Liver (tissue), 3 donors: ENCODE data around the gene YIPF1.
A peak's percentile ranks its signal among the peaks of the same experiment; 100 is the strongest.

Experiments used
- ATF3 ChIP-seq: IDR thresholded peaks from 2 replicates; pipeline ENCODE4 v1.6.1; 2016; ENCODE audit warnings: antibody characterized with exemption
- EGR1 ChIP-seq, 2 donors: IDR thresholded peaks; 2 replicates each; pipeline ENCODE4 v1.6.1; 2016 to 2018; ENCODE audit warnings: antibody characterized with exemption in 2 of 2, low read depth in 2 of 2
- FOXA1 ChIP-seq: IDR thresholded peaks from 2 replicates; pipeline ENCODE4 v1.6.1; 2016; ENCODE audit warnings: antibody characterized with exemption
- HNF4A ChIP-seq, 2 donors: conservative IDR thresholded peaks; 2 replicates each; pipeline ENCODE4 v1.6.1; 2016; ENCODE audit warnings: antibody characterized with exemption in 2 of 2, mild to moderate bottlenecking in 2 of 2
- JUND ChIP-seq, 2 donors: IDR thresholded peaks; 2 replicates each; pipeline ENCODE4 v1.6.1; 2016; ENCODE audit warnings: antibody characterized with exemption in 2 of 2
- RAD21 ChIP-seq, 2 donors: IDR thresholded peaks; 2 replicates each; pipeline ENCODE4 v1.6.1; 2016; ENCODE audit warnings: antibody characterized with exemption in 2 of 2, mild to moderate bottlenecking in 2 of 2
- SP1 ChIP-seq: IDR thresholded peaks from 2 replicates; pipeline ENCODE4 v1.6.1; 2018; ENCODE audit warnings: antibody characterized with exemption, mild to moderate bottlenecking
- TAF1 ChIP-seq: conservative IDR thresholded peaks from 2 replicates; pipeline ENCODE4 v1.6.1; 2016; ENCODE audit warnings: antibody characterized with exemption, mild to moderate bottlenecking
- YY1 ChIP-seq: IDR thresholded peaks from 2 replicates; pipeline ENCODE4 v1.6.1; 2016; ENCODE audit warnings: antibody characterized with exemption, mild to moderate bottlenecking
- ZBTB33 ChIP-seq: IDR thresholded peaks from 2 replicates; pipeline ENCODE4 v1.6.1; 2016; ENCODE audit warnings: antibody characterized with exemption
- TF ChIP-seq, protein P1 (sequence below): fragments of 150-350 bp; IDR thresholded peaks from 2 replicates; pipeline ENCODE4 v1.5.1; 2017; ENCODE audit warnings: improper control_type of control experiment, low read depth, low read length; ENCODE audit not compliant: missing input control
- TF ChIP-seq, protein P2 (sequence below): IDR thresholded peaks from 2 replicates; pipeline ENCODE4 v1.6.1; 2016; ENCODE audit warnings: antibody characterized with exemption, mild to moderate bottlenecking
- donor health status: healthy.
- donor health status: healthy.

GRCh38 chr1:53909946-53910345 is 20.3 kb upstream of the YIPF1 start:
- TF ChIP-seq, protein P1, sequence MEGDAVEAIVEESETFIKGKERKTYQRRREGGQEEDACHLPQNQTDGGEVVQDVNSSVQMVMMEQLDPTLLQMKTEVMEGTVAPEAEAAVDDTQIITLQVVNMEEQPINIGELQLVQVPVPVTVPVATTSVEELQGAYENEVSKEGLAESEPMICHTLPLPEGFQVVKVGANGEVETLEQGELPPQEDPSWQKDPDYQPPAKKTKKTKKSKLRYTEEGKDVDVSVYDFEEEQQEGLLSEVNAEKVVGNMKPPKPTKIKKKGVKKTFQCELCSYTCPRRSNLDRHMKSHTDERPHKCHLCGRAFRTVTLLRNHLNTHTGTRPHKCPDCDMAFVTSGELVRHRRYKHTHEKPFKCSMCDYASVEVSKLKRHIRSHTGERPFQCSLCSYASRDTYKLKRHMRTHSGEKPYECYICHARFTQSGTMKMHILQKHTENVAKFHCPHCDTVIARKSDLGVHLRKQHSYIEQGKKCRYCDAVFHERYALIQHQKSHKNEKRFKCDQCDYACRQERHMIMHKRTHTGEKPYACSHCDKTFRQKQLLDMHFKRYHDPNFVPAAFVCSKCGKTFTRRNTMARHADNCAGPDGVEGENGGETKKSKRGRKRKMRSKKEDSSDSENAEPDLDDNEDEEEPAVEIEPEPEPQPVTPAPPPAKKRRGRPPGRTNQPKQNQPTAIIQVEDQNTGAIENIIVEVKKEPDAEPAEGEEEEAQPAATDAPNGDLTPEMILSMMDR: no peak
- TF ChIP-seq ATF3: no peak
- TF ChIP-seq YY1: no peak
- TF ChIP-seq EGR1 (IDR thresholded peaks at IDR 0.05; ENCODE audit: low read depth in 2 of 2): no peak
- TF ChIP-seq, protein P2, sequence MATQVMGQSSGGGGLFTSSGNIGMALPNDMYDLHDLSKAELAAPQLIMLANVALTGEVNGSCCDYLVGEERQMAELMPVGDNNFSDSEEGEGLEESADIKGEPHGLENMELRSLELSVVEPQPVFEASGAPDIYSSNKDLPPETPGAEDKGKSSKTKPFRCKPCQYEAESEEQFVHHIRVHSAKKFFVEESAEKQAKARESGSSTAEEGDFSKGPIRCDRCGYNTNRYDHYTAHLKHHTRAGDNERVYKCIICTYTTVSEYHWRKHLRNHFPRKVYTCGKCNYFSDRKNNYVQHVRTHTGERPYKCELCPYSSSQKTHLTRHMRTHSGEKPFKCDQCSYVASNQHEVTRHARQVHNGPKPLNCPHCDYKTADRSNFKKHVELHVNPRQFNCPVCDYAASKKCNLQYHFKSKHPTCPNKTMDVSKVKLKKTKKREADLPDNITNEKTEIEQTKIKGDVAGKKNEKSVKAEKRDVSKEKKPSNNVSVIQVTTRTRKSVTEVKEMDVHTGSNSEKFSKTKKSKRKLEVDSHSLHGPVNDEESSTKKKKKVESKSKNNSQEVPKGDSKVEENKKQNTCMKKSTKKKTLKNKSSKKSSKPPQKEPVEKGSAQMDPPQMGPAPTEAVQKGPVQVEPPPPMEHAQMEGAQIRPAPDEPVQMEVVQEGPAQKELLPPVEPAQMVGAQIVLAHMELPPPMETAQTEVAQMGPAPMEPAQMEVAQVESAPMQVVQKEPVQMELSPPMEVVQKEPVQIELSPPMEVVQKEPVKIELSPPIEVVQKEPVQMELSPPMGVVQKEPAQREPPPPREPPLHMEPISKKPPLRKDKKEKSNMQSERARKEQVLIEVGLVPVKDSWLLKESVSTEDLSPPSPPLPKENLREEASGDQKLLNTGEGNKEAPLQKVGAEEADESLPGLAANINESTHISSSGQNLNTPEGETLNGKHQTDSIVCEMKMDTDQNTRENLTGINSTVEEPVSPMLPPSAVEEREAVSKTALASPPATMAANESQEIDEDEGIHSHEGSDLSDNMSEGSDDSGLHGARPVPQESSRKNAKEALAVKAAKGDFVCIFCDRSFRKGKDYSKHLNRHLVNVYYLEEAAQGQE: no peak
- no peak for TF ChIP-seq ZBTB33
- no peak for TF ChIP-seq TAF1
- TF ChIP-seq SP1: no peak
- TF ChIP-seq JUND (IDR thresholded peaks at IDR 0.05): no peak
- peak in 1 of 2 donors; percentile 6 for TF ChIP-seq HNF4A (conservative IDR thresholded peaks at IDR 0.05)
- no peak for TF ChIP-seq FOXA1
- TF ChIP-seq RAD21 (IDR thresholded peaks at IDR 0.05): no peak
